Activated gamma-delta T cell treated with Interleukin-2 at 50 U/mL for 16 hours (primary cell): Measurements from ENCODE around the gene TMEM115.

ENCODE experiments used
- DNase-seq: peaks from one replicate; pipeline ENCODE4 v3.0.0-alpha.2; 2020

Gene TMEM115

DNA sequence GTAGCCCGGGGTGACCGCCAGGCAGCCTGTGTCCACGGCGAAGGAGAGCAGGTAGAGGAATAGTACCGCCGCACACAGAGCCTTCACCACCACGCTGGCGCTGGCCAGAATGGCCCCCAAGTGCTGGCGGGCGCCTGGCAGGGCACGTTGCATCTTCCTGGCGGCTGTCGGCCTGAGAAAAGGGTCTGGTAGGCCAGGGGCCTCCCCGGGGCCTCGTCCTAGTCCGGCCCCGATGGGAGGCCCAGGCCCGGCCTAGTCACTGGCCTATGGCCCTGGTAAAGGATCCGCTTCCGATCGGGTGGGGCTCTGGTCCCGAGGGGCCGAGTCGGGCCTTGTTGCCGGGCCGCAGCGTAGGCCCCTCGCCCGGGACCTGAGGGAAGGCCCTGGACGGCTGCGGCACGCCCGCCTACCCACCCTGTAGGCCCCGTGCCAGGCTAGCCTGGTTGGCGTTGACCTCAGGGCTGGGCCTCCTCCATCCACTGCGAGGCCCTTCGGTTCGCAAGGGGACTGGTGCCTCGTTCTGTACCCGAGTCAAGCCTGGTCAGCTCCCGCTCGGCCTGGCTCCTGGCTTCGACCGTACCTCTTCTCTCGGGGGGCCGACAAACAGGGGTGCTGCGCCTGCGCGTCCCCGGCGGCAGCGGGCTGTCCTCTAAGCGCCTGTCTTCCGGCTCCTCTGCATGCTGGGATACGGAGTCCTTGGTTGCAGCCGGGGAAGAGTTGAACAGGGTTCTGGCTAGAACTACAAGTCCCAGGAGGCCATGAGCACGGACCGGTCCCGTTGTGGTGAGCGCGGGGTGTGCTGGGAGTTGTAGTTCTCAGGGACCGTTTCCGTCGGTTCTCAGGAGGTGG, at the start of gene TMEM115:
Gene TMEM115 (minus strand): TSS at position 611 of the 849 bp plus-strand sequence. CDS start 458 bp downstream, at position 153.
- DNase-seq, result peak; percentile 95

DNA sequence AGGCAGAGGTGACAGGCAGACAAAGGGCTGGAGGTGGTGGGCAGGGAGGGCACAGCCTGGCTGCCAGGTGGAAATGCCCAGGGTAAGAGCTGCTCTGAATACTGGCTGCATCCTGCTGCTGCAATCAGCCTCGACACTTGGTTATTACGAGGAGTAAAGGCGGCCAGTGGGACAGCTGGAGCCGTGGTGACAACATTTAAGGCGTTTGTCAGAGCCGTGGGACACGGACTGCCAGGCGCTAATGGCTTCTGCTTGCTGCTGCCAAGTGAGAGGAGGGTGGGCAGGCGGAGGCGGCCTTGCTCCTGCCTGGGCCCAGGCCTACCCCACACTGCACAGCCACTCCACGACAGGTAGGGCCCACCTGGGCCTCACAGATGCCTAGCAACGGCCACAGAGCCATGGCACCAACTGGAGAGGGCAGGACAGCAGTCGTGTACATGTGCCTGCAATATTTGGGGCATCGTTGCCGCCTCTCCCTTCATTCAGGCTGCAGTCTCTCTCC, 49.2 kb upstream of the TMEM115 start:
- no peak for DNase-seq

DNA sequence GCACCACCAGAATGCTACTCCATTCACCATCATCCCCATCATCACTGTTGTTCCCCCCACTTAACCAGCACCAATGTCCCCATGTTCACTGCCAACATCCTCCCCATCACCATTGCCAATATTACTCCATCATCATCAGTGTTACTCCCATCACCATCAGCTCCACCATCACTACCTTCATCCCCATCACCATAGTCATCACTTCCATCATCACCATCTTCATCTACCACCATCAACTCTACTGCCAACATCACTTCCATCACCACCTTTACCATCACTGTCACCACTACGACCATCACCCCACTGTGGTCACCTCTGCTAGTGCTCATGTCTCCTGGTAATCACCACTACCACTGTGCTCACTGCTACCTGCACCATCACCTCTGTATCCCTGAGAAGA, 47.2 kb upstream of the TMEM115 start:
- no peak for DNase-seq

GRCh38 chr3:50405249-50405648, 45.9 kb upstream of the TMEM115 start:
- peak; percentile 15 for DNase-seq

GRCh38 chr3:50401978-50402595, 42.8 kb upstream of the TMEM115 start:
- DNase-seq, result no peak

DNA sequence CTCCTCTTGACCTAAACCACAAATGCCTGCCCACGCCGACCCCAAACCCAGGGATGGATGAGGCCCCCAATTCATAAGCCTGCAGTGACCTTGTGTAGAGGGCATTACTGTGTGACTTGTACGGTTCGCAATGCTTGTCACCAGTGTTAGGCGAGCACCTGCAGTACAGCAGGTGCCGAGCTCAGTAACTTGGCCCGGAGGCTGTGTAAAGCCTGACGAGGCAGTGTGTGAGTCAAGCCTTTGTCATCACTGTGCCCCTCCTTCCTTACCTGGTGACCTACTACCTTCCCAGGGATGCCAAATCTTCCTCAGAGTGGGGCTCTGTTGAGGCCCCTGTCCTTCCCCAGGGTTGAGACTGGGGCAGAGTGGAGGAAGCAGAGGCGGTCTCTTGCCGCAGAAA, 37.2 kb upstream of the TMEM115 start:
- no peak for DNase-seq

- no peak for DNase-seq
Measured at GRCh38 chr3:50395070-50395860, 35.9 kb upstream of the TMEM115 start.

DNA sequence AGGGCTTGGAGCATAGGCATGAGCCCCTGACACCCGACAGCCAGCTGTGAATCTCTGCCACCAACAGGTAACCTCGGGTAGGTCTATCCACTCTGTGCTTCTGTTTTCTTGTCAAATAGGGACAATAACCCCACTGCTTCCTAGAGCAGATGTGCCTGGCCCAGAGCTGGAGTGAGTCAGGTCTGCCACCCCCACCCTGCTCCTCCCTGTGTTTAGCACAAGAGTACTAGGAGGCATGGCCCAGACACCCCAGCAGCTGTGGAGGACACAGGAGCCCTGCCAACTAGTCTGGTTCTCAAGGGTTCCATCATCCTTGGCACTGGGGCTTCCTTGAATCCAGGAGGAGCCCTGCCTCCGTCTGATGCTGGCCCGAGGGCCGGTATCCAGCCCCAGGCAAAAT, 33.7 kb upstream of the TMEM115 start:
- DNase-seq, result no peak

DNA sequence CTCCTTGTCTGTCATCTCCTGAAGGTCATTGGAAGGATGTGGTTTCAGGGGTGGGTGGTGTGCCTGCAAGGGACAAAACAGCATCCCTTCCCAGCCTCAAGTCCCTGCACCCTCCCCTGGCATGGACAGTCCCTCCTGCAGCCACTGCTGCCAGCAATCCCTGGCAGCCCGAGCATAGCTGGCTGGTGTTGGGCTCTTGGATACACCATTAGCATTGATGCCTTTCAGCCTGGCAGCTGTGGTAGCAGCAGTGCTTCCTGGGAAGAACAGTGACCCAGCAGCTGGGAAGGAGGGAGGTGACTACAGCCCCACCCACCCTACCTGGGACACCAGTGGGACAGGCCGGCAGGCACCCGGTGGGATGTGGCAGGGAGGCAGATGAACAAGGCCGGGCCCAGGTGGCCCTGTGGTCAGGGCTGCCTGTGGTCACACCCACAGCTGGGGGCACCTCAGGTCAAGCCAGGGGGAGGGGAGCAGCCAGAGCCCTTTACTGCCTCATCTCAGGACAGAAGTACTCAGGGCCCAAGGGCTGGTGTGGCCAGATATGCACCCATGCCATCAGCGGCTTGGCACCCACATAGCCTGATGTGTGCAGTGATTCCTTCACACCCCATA, 32.9 kb upstream of the TMEM115 start:
- DNase-seq, result no peak

GRCh38 chr3:50390508-50391224, 31.3 kb upstream of the TMEM115 start:
- no peak for DNase-seq

DNA sequence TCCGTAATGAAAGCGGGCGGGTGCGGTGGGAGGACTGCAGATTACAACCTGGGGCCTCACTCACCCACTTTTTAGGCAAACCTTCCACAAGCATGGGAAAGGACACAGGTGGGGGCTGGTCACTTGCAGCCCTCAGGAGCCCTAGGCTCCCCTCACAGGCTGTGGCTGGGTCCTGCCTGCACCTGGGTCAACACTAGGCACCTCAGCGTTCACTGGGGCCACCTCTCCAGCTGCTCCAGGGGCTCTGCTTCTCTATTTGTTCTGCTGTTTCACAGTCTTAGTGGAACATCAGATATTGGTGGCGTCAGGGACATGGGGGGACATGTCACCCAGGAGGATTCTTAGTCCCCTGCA, 30.1 kb upstream of the TMEM115 start:
- no peak for DNase-seq

- no peak for DNase-seq
Measured at GRCh38 chr3:50388720-50389413, 29.5 kb upstream of the TMEM115 start.

GRCh38 chr3:50388016-50388719, 28.8 kb upstream of the TMEM115 start:
- DNase-seq, result no peak

GRCh38 chr3:50385754-50386153, 26.4 kb upstream of the TMEM115 start:
- no peak for DNase-seq

- no peak for DNase-seq
Measured at GRCh38 chr3:50383750-50384149, 24.4 kb upstream of the TMEM115 start.

DNA sequence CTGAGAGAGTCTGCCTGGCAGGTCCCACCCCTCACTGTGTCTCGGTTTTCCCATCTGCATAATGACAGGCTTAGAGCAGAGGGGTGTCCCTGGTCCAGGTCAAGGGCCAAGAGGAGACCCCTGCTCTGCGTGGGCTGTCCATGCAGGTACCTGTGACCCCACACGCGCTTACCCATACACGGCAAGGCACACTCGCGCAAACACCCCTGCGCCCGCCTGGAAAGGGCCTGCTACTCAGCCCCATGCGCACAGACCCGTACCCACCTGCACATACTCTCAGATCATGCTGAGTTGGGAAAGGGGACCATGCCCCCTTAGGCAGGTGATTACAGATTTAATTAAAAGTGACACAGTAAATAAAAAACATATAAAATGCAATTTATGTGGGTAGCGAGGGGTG, 23.4 kb upstream of the TMEM115 start:
- DNase-seq, result no peak

DNA sequence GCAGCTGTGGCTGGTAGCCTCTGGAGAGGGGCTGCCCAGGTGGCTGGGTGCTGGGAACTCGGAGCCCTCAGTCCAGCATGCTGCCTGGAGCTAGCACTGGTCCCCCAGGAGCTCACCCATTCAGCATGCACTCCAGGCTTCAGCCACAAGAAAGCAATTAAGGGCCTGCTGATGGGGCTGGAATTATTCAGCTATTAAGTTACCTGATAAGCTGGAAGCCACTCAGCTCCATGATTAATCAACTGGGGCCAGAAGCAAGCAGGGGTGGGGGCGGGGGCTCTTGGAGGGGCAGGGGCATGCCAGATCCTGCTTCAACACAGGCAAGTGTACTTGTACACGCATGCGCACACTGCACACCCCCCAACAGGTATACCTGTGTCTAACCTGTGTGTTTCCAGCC, 22.1 kb upstream of the TMEM115 start:
- no peak for DNase-seq

- no peak for DNase-seq
Measured at GRCh38 chr3:50380405-50381085, 21.2 kb upstream of the TMEM115 start.

GRCh38 chr3:50378757-50379156, 19.4 kb upstream of the TMEM115 start:
- no peak for DNase-seq

DNA sequence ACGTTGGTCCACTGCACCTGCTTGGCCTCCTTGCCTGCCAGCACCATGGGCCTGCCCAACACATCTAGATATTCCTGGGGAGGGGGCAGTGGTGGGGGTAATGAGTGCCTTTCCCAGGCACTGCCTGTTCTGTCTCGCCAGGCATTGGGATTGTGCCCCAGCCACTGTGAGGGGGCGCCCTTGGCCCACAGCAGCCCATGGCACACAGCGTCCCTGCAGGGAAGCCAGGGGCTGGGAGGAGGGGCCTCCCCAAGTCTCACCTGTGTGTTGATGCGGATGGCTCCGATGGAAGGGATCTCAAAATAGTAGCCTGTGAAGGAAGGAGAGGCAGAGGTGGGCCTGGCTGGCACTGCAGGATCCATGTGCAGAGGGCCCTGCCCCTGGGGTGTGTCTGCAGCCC, 18.7 kb upstream of the TMEM115 start:
- DNase-seq, result no peak
